ENCODE measurements around the gene ERC2. TPM values are rescaled to one million over a fixed set of nuclear protein-coding genes. Genes with fewer than 3 reads are reported as not detected.

Gene ERC2
- total RNA-seq, 1 donor: 0.36 TPM

- Histone ChIP-seq H3K79me2 (ENCODE audit: insufficient read depth, low read length) (no peaks in the 10 kb centered on the region), H4K20me1 (ENCODE audit: insufficient read depth, low read length) (no peaks in the 10 kb centered on the region), H3K4me3 (ENCODE audit: insufficient read depth, low read length) (no peak overlapping the region), H3K4me1 (ENCODE audit: insufficient read depth, low read length) (no peaks in the 10 kb centered on the region), H3K27ac (ENCODE audit: low read depth, low read length) (no peak overlapping the region), H3K36me3 (ENCODE audit: insufficient read depth, low read length) (no peaks in the 10 kb centered on the region), H3K4me2 (ENCODE audit: insufficient read depth, low read length) (no peak overlapping the region), H3K9me3 (ENCODE audit: low read depth, low read length) (no peaks in the 10 kb centered on the region), H2AFZ (ENCODE audit: low read length) (no peak overlapping the region), H3K27me3 (ENCODE audit: insufficient read depth, low read length) (no peaks in the 10 kb centered on the region)
- no peak for DNase-seq (ENCODE audit: insufficient read length, low spot score, missing footprints)
- no peak for TF ChIP-seq CTCF (IDR thresholded peaks at IDR 0.05; ENCODE audit: extremely low read depth, low read depth, low read length)
Observed at GRCh38 chr3:55790596-55791350, 677.5 kb downstream of the ERC2 start.

- H4K20me1 ChIP-seq (ENCODE audit: insufficient read depth, low read length): no peaks in the 10 kb centered on the region
- no peaks in the 10 kb centered on the region for H3K27me3 ChIP-seq (ENCODE audit: insufficient read depth, low read length)
- no peaks in the 10 kb centered on the region for H3K79me2 ChIP-seq (ENCODE audit: insufficient read depth, low read length)
- H3K36me3 ChIP-seq (ENCODE audit: insufficient read depth, low read length): no peaks in the 10 kb centered on the region
- no peaks in the 10 kb centered on the region for H3K9me3 ChIP-seq (ENCODE audit: low read depth, low read length)
- H2AFZ ChIP-seq (ENCODE audit: low read length): no peak overlapping the region
- H3K27ac ChIP-seq (ENCODE audit: low read depth, low read length): no peak overlapping the region
- DNase-seq (ENCODE audit: insufficient read length, low spot score, missing footprints): no peak
- no peak overlapping the region for H3K4me3 ChIP-seq (ENCODE audit: insufficient read depth, low read length)
- no peaks in the 10 kb centered on the region for H3K4me1 ChIP-seq (ENCODE audit: insufficient read depth, low read length)
- H3K4me2 ChIP-seq (ENCODE audit: insufficient read depth, low read length): no peak overlapping the region
- TF ChIP-seq CTCF (IDR thresholded peaks at IDR 0.05; ENCODE audit: extremely low read depth, low read depth, low read length): no peak
Observed at GRCh38 chr3:55789516-55789915, 678.8 kb downstream of the ERC2 start.

- no peaks in the 10 kb centered on the region for H3K4me1 ChIP-seq (ENCODE audit: insufficient read depth, low read length)
- no peak overlapping the region for H3K4me3 ChIP-seq (ENCODE audit: insufficient read depth, low read length)
- peaks cover 3% of the 10 kb centered on the region for H3K27me3 ChIP-seq (ENCODE audit: insufficient read depth, low read length)
- no peak overlapping the region for H2AFZ ChIP-seq (ENCODE audit: low read length)
- no peaks in the 10 kb centered on the region for H3K79me2 ChIP-seq (ENCODE audit: insufficient read depth, low read length)
- H3K9me3 ChIP-seq (ENCODE audit: low read depth, low read length): no peaks in the 10 kb centered on the region
- H3K27ac ChIP-seq (ENCODE audit: low read depth, low read length): no peak overlapping the region
- no peak for TF ChIP-seq CTCF (IDR thresholded peaks at IDR 0.05; ENCODE audit: extremely low read depth, low read depth, low read length)
- H3K36me3 ChIP-seq (ENCODE audit: insufficient read depth, low read length): no peaks in the 10 kb centered on the region
- no peaks in the 10 kb centered on the region for H4K20me1 ChIP-seq (ENCODE audit: insufficient read depth, low read length)
- DNase-seq (ENCODE audit: insufficient read length, low spot score, missing footprints): no peak
- H3K4me2 ChIP-seq (ENCODE audit: insufficient read depth, low read length): no peak overlapping the region
Observed at GRCh38 chr3:55782807-55783206, 685.5 kb downstream of the ERC2 start.

- H2AFZ ChIP-seq (ENCODE audit: low read length): no peak overlapping the region
- no peak for TF ChIP-seq CTCF (IDR thresholded peaks at IDR 0.05; ENCODE audit: extremely low read depth, low read depth, low read length)
- no peaks in the 10 kb centered on the region for H3K36me3 ChIP-seq (ENCODE audit: insufficient read depth, low read length)
- H3K4me3 ChIP-seq (ENCODE audit: insufficient read depth, low read length): no peak overlapping the region
- peaks cover 3% of the 10 kb centered on the region for H3K27me3 ChIP-seq (ENCODE audit: insufficient read depth, low read length)
- H3K4me2 ChIP-seq (ENCODE audit: insufficient read depth, low read length): no peak overlapping the region
- H3K79me2 ChIP-seq (ENCODE audit: insufficient read depth, low read length): no peaks in the 10 kb centered on the region
- no peaks in the 10 kb centered on the region for H3K4me1 ChIP-seq (ENCODE audit: insufficient read depth, low read length)
- no peaks in the 10 kb centered on the region for H3K9me3 ChIP-seq (ENCODE audit: low read depth, low read length)
- no peaks in the 10 kb centered on the region for H4K20me1 ChIP-seq (ENCODE audit: insufficient read depth, low read length)
- no peak for DNase-seq (ENCODE audit: insufficient read length, low spot score, missing footprints)
- no peak overlapping the region for H3K27ac ChIP-seq (ENCODE audit: low read depth, low read length)
Observed at GRCh38 chr3:55782351-55782750, 685.9 kb downstream of the ERC2 start.

Measured in osteoblast (primary cell).